Activated CD8-positive, alpha-beta memory T cell treated with anti-CD3 and anti-CD28 coated beads, Interleukin-2, amount 50 U/mL, for 1 hour (primary cell): Measurements from ENCODE around the gene ZNF367.
"Not testable (repeated sequence)": the region's sequence is repeated elsewhere in the genome, so short reads cannot be mapped to it uniquely, and the experiment has no call there.

Experiments
- DNase-seq: peaks from one replicate; pipeline ENCODE4 v3.0.0-alpha.2; 2020; ENCODE audit errors: extremely low read depth

The ZNF367 gene

DNA sequence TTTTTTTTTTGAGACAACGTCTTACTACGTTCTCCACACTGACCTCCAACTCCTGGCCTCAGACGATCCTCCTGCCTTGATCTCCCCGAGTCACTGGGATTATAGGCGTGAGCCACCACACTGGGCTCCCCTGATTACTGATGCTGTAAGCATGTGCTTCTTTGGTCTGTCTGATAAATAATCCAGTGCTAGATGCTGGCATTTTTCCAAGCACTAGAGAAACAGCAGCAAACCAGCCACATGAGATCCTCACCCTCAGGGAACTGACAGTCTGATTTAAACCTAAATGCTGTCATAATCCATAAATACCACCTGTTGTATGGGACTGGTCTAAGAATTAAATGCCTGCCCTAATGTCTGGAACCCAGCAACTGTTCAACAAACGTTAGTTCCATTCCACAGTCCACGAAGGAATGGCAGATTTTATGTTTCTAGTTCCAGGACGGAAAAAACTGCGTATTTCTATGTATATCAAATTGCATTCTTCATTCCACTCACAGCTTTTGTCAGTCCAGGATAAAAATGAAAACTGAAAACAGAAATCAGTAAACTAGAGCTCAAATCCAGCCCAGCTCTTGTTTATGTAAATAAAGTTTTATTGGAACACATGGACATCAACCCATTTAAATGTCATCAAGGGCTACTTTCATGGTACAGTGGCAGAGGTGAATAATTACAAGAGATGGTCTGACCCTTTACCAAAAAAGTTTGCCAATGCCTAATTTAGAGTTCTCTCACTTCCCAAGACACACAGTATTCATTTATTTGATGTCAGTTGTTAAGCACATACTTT lies 54.8 kb downstream of the ZNF367 start:
- no peak for DNase-seq

DNA sequence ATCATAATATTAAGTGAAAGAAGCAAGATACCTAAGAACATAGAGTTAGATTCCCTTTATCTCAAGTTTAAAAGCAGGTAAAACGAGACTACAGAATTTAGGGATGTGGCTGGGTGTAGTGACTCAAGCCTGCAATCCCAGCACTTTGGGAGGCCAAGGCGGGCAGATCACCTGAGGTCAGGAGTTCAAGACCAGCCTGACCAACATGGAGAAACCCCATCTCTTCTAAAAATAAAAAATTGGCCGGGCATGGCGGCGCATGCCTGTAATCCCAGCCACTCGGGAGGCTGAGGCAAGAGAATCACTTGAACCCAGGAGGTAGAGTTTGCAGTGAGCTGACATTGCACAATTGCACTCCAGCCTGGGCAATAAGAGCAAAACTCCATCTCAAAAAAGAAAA lies 56.1 kb downstream of the ZNF367 start:
- not testable (repeated sequence) for DNase-seq

- DNase-seq, result no peak
These were observed 56.5 kb downstream of the ZNF367 start for GRCh38 chr9:96361668-96362067.

DNA sequence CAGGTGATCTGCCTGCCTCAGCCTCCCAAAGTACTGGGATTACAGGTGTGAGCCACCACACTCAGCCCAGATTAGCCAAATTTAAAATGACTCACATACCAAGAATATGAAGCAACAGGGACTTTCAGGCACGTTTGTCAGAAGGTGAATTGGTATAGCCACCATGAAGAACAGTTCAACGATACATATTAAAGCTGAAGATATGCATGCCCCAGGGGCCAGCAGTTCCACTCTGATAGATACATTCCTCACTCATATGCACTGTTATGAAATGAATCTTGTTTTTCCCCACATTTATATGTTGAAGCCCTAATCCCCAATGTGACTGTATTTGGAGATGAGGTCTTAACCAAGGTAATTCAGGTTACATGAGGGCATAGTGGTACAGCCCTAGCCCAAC lies 57.2 kb downstream of the ZNF367 start:
- DNase-seq, result no peak

DNA sequence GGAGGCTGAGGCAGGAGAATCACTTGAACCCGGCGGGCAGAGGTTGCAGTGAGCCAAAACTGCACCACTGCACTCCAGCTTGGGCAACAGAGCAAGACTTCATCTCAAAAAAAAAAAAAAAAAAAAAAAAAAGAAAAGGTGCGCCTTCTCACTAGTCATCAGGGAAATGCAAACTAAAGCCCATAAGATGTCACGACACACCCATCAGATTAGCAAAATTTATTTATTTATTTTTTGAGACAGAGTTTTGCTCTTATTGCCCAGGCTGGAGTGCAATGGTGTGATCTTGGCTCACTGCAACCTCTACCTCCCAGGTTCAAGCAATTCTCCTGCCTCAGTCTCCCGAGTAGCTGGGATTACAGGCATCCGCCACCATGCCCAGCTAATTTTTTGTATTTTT lies 57.6 kb downstream of the ZNF367 start:
- not testable (repeated sequence) for DNase-seq

DNA sequence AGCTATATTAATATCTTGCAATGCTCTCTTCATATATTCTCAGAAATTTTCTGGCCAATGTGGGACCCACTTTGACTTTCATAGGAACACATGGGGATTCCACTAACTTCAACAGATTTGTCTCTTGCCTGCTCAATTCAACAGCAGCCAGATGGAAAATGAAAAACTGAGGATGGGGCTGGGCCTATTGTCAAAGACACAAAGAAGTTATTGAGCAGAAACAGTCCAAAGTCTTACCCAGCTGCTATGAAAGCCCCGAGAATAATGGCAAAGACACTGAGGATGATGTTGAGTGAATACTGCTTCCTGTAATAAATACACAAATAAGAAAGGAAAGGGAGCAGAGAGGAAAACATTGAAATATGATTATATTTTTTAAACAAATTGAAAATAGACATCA lies 67.3 kb downstream of the ZNF367 start:
- no peak for DNase-seq

DNA sequence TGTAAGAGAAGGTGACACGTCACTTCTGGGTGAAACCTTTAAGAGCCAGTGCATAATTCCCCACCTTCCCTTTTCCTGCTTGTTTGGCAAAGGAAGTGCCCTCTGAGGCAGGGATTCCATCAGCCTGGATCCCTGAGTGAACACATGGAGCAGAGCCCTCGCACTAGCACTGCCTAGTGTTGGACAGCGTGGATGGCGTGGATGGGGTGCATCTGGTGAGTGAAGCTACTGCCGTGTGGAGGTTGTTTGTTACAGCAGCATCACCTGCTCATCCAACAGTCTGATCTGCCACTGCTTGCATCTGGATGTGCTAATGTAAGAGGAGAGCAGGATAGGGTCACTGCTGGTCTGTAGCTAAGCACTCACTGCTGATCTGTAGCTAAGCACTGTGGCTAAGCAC lies 69.9 kb downstream of the ZNF367 start:
- no peak for DNase-seq

GRCh38 chr9:96345551-96345950 lies 72.6 kb downstream of the ZNF367 start:
- DNase-seq, result no peak

GRCh38 chr9:96344458-96345180 lies 73.6 kb downstream of the ZNF367 start:
- no peak for DNase-seq

DNA sequence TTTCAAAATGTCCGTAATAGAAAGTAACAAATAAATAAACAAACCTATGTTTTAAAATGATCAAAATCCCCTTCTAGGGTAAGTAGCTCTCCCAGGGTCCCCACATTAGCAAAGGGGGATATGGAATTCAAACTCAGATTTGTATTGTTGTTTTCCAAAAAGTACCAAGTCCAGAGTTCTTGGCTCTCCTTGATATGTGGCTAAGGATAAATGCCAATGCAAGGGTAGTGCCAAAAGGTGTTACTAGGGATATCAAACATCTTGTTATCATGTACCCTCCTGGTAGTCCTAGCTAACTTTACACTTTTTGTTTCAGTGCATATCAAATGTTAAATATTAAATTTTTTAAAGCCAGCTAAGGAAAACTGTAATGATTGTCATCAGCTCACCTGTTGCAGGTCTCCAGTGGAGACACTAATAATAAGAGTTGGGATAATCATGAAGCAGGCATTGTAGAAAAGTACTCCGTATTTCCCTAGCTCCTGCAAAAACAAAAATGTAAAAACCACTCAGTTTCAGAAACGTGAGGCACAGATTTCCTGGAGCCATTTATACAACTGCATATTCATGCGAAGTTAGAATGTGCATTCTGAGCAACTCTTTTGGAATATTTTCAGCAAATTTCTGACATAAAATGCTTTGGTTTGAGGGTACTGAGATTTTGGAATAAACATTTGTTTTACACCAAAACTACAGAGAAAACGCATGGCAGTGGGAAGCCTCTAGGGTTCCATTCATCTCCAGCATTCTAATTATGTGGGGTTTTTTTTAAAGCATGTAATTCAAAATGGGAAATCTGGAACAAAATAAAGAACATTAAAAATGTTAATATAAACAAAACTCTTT lies 74.4 kb downstream of the ZNF367 start:
- no peak for DNase-seq

GRCh38 chr9:96342571-96343245 lies 75.5 kb downstream of the ZNF367 start:
- no peak for DNase-seq

- DNase-seq, result no peak
These were observed 77.5 kb downstream of the ZNF367 start for GRCh38 chr9:96340707-96341106.

DNA sequence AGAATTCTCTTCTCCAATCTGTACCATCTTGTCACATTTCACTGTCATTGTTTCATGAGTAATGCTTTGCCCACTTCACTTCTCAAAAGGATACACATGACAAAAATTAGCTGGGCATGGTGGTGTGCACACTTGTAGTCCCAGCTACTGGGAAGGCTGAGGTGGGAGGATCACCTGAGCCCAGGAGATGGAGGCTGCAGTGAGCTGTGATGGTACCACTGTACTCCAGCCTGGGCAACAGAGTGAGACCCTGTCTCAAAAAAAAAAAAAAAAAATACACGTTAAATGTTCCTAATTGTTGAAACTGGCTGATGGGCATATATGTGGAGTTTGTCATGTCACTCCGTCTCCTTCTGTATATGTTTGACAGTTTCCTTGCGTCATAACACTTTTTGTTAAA lies 79.9 kb downstream of the ZNF367 start:
- no peak for DNase-seq
